ENCODE measurements around the gene CDC5L.

DNA sequence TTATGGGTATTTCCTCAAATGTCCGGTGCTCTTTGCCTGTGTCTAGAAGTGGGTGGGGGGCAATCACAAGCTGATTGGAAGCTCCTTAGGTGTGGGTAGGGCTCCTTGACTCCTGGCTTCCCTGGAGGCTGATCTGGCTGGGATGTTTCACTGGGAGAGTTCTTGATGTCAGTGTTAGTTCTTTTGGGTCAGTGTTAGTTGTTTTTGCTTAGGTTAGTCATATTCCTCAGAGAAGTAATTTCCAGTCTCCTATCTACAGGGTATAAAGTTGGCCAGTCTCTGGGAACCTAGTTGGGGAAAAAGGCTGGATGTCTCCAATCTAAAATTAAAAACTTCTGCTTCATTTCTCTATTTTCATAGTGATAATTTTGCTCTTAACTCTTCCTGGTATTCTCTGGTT lies 23.6 kb downstream of the CDC5L start:
- TF ChIP-seq RAD21 (IDR thresholded peaks at IDR 0.05; ENCODE audit: low read length) = no peak
- TF ChIP-seq, protein P1, sequence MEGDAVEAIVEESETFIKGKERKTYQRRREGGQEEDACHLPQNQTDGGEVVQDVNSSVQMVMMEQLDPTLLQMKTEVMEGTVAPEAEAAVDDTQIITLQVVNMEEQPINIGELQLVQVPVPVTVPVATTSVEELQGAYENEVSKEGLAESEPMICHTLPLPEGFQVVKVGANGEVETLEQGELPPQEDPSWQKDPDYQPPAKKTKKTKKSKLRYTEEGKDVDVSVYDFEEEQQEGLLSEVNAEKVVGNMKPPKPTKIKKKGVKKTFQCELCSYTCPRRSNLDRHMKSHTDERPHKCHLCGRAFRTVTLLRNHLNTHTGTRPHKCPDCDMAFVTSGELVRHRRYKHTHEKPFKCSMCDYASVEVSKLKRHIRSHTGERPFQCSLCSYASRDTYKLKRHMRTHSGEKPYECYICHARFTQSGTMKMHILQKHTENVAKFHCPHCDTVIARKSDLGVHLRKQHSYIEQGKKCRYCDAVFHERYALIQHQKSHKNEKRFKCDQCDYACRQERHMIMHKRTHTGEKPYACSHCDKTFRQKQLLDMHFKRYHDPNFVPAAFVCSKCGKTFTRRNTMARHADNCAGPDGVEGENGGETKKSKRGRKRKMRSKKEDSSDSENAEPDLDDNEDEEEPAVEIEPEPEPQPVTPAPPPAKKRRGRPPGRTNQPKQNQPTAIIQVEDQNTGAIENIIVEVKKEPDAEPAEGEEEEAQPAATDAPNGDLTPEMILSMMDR (IDR thresholded peaks at IDR 0.05) = no peak
- no peak for TF ChIP-seq FOXJ3 (CRISPR knock-in tag; IDR thresholded peaks at IDR 0.05)
- no peak for TF ChIP-seq SMC3 (IDR thresholded peaks at IDR 0.05; ENCODE audit: low read depth, low read length)
- TF ChIP-seq TEAD4 (IDR thresholded peaks at IDR 0.05; ENCODE audit: borderline replicate concordance, insufficient read depth) = no peak
- TF ChIP-seq POLR2AphosphoS5 (IDR thresholded peaks at IDR 0.05; ENCODE audit: low read depth, low read length) = no peak

Measured in SK-N-SH (cell line).